ENCODE measurements around the gene CDKN1A.
"Not testable (repeated sequence)": the region's sequence is repeated elsewhere in the genome, so short reads cannot be mapped to it uniquely, and the experiment has no call there.

CDKN1A gene

DNA sequence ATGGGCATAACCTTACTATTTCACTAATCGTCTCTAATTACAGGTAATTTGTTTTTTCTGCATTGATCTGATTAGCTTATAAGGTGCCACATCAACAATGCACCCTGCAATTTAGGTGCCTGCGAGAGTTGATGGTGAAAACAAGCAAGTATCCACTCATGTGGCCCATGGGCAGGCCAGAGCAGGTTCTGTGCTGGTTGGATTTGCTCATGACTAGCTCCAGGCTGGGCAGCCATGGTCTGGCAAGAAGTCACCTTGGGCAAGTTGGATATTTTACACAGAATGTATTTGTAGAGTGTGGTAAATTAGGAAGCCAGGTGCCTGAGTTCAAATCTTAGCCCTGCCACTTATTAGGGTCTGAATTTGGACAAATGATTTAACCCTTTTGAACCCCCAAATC is 44.4 kb downstream of the CDKN1A start:
- DNase-seq: no peak

GRCh38 chr6:36723992-36724391 is 45.5 kb downstream of the CDKN1A start:
- not testable (repeated sequence) for DNase-seq

DNA sequence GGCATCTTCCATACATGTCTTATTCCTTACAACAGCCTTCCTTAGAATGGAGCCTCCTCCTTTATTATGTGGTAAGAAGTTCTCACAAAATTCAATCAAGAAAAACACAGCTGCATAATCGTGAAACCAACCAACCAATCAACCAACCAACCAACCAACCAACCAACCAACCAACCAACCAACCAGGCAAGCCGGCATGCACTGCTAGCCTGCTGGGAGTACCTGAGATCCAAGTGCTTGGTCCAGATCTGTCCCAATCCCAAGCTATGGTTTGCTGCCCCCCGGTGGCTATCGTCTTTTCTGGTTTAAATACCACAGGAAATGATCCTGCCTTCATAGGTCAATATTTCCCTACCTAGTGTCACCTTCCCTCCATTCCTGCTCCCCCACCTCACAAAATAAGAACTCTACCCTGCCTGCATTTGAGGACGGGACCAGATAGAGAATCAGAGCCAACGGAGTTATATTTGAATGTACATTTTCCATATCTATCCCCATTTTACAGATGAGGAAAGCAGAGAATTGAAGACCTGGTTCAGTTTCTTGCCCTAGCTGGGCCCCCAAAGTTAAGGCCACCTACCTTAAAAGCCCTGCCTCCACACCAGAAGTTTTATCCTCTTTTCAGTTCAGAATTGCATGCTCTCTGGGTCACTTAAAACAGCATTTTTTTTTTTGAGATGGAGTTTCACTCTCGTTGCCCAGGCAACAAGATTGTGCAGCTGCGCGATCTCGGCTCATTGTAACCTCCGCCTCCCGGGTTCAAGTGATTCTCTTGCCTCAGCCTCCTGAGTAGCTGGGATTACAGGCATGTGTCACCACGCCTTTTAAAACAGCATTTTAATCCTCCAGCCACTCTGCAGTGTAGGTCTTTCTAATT is 46.2 kb downstream of the CDKN1A start:
- peak; percentile 43 for DNase-seq

- no peak for DNase-seq
These were observed 47.1 kb downstream of the CDKN1A start for GRCh38 chr6:36725581-36725980.

DNA sequence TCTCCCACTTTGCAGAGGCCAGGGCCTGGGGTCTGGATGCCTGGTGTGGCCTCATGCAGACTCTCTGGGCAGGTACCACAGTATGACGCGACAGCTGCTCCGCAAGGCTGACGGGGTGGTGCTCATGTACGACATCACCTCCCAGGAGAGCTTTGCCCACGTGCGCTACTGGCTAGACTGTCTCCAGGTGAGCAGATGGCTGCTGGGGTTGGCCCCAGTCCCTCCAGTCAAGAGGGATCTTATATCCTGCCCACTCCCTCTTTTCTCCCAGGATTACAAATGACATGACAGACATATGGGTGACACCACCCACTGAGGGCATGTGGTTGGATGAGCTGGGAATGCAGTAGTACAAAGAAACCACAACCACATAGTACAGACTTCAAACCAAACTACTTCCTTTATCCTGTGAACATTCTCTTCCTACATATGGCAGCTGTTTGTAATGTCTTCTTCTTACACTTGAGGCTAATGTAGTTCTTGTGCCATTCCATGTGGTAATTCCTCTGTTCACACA is 49.0 kb downstream of the CDKN1A start:
- DNase-seq: no peak

DNA sequence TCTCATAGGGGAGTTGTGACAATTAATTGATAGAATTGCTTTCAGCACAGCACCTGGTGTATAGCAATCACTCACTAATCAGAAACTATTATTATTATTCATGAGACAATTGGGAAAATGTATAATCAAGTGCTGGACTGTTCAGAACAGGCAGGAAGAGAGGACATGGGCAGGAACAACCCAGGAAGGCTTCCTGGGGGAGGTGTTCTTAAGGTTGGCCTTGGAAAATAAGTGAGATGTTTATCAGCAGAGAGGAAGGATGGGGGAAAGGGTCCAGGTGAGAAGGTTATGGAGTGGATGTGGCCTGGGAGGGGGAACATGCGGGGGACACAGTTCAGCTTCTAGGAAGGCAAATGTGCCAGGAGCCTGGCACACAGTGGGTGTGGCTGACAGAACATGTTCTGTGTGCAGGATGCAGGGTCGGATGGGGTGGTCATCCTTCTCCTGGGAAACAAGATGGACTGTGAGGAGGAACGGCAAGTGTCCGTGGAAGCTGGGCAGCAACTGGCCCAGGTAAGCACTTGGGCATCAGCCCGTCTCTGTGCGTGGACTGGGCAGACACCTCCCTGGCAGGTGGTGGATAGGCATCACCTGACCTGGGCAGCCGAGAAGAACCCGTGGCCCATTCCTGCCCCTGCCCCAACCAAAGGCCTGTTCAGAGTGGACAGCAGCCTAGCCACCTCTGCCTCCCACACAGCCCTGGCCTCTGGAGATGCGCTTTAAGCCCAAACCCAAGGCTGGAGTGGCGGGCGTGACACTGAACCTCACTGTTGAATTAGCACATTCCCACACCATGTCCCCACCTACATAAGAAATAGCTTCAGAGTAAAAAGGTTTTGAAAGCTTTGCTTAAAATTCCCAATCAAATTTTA is 50.0 kb downstream of the CDKN1A start:
- DNase-seq: no peak

DNA sequence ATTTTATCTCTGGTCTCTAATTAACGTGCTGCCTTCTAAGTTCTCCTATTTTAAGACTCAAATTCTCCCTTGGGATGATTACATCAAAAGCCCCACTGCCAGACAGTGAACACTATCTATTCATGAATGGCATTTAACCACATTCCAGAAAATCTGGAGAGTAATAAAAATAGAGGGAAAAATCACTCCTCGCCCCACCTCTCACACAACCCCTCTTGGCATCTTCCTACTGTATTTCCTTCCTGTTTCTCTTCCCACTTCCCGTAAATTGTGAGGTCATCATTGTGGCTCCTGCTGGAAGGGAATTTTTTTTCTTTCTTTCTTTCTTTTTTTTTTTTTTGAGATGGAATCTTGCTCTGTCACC is 50.6 kb downstream of the CDKN1A start:
- no peak for DNase-seq

- DNase-seq: no peak
These were observed 52.2 kb downstream of the CDKN1A start for GRCh38 chr6:36730424-36731380.

- no peak for DNase-seq
These were observed 53.3 kb downstream of the CDKN1A start for GRCh38 chr6:36731622-36732310.

GRCh38 chr6:36733300-36733699 is 54.8 kb downstream of the CDKN1A start:
- DNase-seq: no peak

DNA sequence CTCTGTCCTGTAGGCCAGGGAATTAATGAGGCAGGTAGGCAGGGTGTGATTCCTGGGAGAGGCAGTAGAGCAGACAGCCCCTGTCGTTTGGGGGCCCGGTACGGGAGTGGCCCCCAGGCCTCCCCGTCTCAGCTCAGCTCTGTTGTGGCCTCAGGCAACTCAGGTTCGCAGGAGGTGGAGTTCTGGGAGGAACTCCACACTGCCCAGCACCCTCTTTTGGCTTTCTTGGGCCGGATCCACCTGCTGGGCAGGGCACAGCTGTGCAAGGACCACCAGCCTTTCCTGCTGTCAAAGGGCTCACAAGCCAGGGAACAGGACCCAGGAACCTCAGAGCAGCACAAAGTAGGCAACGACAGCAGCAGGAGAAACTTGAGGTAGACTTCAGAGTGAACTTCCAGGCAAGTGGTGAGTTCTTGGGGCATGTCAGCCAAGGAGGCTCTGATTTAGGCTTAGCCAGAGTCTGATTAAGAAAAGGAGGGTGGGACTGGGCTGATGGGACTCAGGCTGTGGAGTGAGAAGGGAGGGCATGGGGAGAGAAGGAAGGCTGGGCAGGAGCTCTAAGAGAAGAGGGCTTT is 56.1 kb downstream of the CDKN1A start:
- no peak for DNase-seq

DNA sequence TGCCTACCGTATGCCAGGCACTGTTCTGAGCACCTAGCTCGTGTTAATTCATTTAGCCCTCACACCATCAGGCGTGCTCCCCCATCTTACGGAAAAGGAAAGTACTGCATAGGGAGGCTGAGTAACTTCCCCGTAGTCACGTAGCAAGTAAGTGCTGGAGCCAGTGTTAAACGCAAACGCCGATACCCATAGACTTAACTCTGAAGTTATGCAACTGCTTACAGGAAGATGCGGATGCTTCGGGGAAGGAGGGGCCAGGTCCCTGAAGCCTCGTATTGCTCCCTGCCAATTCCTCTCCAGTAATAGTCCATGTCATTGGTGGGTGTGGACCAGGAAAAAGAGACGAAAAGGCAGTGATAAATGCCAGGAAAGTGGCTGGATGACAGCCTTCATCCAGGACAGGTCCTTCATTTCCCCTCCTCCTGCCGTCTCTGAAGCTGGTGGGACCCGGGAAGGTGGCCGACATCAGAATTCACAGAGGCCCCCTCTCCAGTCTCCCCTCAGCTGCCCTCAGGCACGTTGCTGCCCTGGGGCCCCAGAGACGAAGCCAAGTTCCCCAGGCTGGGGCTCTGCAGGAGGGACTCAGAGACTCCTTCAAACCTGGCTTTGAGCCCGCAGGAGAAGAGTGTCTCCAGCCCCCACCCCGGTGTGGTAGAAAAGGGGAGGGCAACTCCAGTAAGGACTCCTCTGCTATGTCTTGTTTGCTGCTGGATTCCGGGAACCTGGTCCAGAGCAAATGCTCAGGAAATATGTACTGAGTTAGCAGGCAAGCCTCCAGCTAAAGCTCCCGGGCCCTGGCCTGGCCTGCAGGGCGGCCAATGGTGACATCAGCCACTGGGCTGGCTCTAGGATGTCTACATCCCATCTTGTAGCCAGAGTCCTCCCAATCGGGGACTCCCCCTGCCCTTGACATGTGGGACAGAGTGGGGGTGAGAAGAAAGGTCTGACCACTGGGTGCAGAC is 56.9 kb downstream of the CDKN1A start:
- no peak for DNase-seq

All from activated CD4-positive, alpha-beta T cell treated with anti-CD3 and anti-CD28 coated beads, Interleukin-2, amount 50 U/mL, for 1 hour (primary cell).